Ovary (tissue), 9 donors: ENCODE data around the gene LDLRAD4. TPM values are rescaled to one million over a fixed set of nuclear protein-coding genes. Genes with fewer than 3 reads are reported as not detected.

Experiments
- DNase-seq, 5 donors: peaks; one replicate each; pipeline ENCODE4 v3.0.0-alpha.2; 2019 to 2020
- H3K27ac ChIP-seq, 2 donors: fragments of 200-600 bp; one replicate each; pipeline versions ENCODE4 v1.5.1 to v1.8.0; 2019 to 2022
- H3K27me3 ChIP-seq: fragments of 200-600 bp; one replicate; pipeline ENCODE4 v1.8.0; 2022
- H3K36me3 ChIP-seq: fragments of 200-600 bp; sonication (generic); one replicate; pipeline ENCODE4 v1.5.1; 2019
- H3K4me1 ChIP-seq: one replicate; pipeline ENCODE4 v1.8.1; 2013; ENCODE audit warnings: mild to moderate bottlenecking, moderate library complexity; ENCODE audit not compliant: insufficient read depth
- H3K4me3 ChIP-seq: fragments of 200-600 bp; sonication (generic); one replicate; pipeline ENCODE4 v1.5.1; 2017
- H3K9me3 ChIP-seq, 2 donors: fragments of 200-600 bp in 1 of 2; sonication (generic) in 1 of 2; one replicate each; pipeline versions ENCODE4 v1.5.1 to v1.8.1; 2013 to 2019; ENCODE audit warnings: mild to moderate bottlenecking in 1 of 2, moderate library complexity in 1 of 2
- EP300 ChIP-seq: sonication (generic); formaldehyde crosslinking; IDR thresholded peaks from one replicate; pipeline ENCODE4 v1.6.1; 2017; ENCODE audit warnings: antibody characterized with exemption
- POLR2A ChIP-seq: fragments of 450-650 bp; IDR thresholded peaks from one replicate; pipeline ENCODE4 v1.6.1; 2017; ENCODE audit warnings: antibody characterized with exemption, mild to moderate bottlenecking, moderate library complexity
- WGBS, 3 donors: extraction: QIAGEN DNeasy Blood & Tissue Kit in 1 of 3; methylation state at CpG; one replicate each; pipeline versions ENCODE4 v1.1.5 to v1.1.7; 2013 to 2017; 5-methylcytosine and 5-hydroxymethylcytosine counted together
- intact Hi-C, 4 donors: fragments of 100-400 bp; cut with DNase I; formaldehyde crosslinking; loops; one replicate each; pipeline versions ENCODE4 v1.11.0 to v1.15.1; 2022 to 2023
- polyA plus RNA-seq, 2 donors: library from polyadenylated mRNA; stranded (reverse); fragments of 200-250 nt in 1 of 2; fragments of 350-450 nt in 1 of 2; fragmentation: Illumina TruSeq in 1 of 2; extraction: RNeasy Lipid Tissue Mini Kit (QIAGEN cat#74804) in 1 of 2; gene quantifications; one replicate each; pipeline ENCODE4 v1.2.3, GENCODE V29; 2013 to 2014
- total RNA-seq, 7 donors: library from RNA; depleted of rRNA in 2 of 7; stranded (reverse); fragments of >200 nt in 2 of 7; fragmentation: NEBNext Ultra II Directional in 3 of 7; extraction: Animal tissue kit (Norgen Biotek cat#: 25700) in 3 of 7; gene quantifications; one replicate each; pipeline versions ENCODE4 v1.1.0 to v1.2.4, GENCODE V29; 2016 to 2023
- TF ChIP-seq, protein P1 (sequence below), 3 donors: fragments of 450-650 bp in 2 of 3; fragments of 200-600 bp in 1 of 3; IDR thresholded peaks; one replicate each; pipeline versions ENCODE4 v1.5.1 to v1.8.0; 2016 to 2022; ENCODE audit warnings: antibody characterized with exemption in 3 of 3, mild to moderate bottlenecking in 1 of 3
- donor health status: DM: no; HTN: no; CAD: no; lungs with moderate emphysema.
- donor health status: DM: no; HTN: no; CAD: no.
- donor health status: Bipolar disorder and iron deficiency.
- donor health status: DM: yes; HTN: yes; CAD: no.
- donor health status: DM: no; HTN: no; CAD: no.
- donor health status: DM: yes; HTN: yes; CAD: no.

LDLRAD4 gene
- total and polyA plus RNA-seq, 9 donors = 2.3 to 31.6 (median 8.3) TPM

DNA sequence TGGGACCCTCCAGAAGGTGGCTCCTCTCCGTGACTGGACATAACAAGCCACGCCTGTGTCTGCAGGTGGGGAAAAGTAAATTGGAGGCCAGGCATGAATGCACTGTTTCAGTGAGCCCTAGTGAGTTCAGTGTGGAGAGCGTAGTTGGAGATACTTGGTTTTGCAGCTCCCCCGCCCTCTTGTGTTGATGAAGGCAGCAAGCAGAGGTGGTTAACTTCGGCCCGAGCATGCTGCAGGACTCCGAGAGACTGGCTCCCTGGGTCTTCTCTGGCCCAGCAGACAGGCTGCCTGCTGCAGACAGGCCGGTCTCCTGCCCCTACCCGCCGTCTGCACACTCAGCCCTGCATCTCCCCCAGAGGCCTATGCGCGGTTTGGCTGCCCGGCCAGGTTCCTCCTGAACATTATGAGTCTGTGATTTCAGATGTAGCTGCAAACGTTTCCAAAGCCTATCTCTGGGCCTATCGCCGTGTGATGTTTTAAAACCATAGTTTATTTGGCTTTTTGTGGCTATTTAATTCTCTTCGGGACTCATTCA lies 102.4 kb downstream of the LDLRAD4 start:
- H3K4me3 ChIP-seq = no peak overlapping the region
- H3K27ac ChIP-seq = no peak overlapping the region
- no peaks in the 10 kb centered on the region for H3K27me3 ChIP-seq
- no peak for TF ChIP-seq EP300
- no peak for TF ChIP-seq POLR2A
- TF ChIP-seq, protein P1, sequence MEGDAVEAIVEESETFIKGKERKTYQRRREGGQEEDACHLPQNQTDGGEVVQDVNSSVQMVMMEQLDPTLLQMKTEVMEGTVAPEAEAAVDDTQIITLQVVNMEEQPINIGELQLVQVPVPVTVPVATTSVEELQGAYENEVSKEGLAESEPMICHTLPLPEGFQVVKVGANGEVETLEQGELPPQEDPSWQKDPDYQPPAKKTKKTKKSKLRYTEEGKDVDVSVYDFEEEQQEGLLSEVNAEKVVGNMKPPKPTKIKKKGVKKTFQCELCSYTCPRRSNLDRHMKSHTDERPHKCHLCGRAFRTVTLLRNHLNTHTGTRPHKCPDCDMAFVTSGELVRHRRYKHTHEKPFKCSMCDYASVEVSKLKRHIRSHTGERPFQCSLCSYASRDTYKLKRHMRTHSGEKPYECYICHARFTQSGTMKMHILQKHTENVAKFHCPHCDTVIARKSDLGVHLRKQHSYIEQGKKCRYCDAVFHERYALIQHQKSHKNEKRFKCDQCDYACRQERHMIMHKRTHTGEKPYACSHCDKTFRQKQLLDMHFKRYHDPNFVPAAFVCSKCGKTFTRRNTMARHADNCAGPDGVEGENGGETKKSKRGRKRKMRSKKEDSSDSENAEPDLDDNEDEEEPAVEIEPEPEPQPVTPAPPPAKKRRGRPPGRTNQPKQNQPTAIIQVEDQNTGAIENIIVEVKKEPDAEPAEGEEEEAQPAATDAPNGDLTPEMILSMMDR (IDR thresholded peaks at IDR 0.05) = no peak
- H3K4me1 ChIP-seq = no peaks in the 10 kb centered on the region
- no peak for DNase-seq
- WGBS, 3 donors = 89 to 91% (median 90%) methylated on average over 17 of the region's 17 CpGs
- peaks cover 0 to 1% of the 10 kb centered on the region in 2 donors for H3K9me3 ChIP-seq
- no peaks in the 10 kb centered on the region for H3K36me3 ChIP-seq
- intact Hi-C loops = no loop called here

- no peaks in the 10 kb centered on the region for H3K27me3 ChIP-seq
- H3K27ac ChIP-seq = no peak overlapping the region
- H3K4me1 ChIP-seq = no peaks in the 10 kb centered on the region
- no peaks in the 10 kb centered on the region for H3K9me3 ChIP-seq
- H3K36me3 ChIP-seq = no peaks in the 10 kb centered on the region
- 41 to 98% (median 47%) methylated on average over 1 of the region's 1 CpG for WGBS, 3 donors
- no peak for DNase-seq
- intact Hi-C loops = no loop called here
- no peak overlapping the region for H3K4me3 ChIP-seq
- TF ChIP-seq EP300 (no peak), POLR2A (no peak)
- TF ChIP-seq, protein P1 (IDR thresholded peaks at IDR 0.05) = no peak
These were observed 103.4 kb downstream of the LDLRAD4 start for GRCh38 chr18:13321923-13322322.

DNA sequence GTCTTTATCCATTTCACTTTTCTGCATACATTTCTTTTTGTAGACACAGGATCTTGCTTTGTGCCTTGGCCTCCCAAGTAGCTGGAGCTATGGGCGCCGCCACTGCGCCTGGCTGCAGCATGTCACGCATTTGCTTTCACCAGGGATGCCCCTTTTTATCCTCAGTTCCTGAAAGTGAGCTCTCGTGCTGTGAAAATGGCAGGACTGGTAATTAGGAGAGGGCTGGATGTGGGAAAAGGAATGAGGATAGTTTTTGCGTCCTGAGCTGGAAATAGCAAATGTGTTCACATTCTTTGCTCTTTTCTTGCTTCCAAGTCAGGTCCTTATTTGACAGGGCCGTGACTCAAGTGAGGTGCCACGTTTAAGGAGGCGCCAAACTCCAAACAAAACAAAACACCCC lies 104.6 kb downstream of the LDLRAD4 start:
- H3K27ac ChIP-seq = no peak overlapping the region

DNA sequence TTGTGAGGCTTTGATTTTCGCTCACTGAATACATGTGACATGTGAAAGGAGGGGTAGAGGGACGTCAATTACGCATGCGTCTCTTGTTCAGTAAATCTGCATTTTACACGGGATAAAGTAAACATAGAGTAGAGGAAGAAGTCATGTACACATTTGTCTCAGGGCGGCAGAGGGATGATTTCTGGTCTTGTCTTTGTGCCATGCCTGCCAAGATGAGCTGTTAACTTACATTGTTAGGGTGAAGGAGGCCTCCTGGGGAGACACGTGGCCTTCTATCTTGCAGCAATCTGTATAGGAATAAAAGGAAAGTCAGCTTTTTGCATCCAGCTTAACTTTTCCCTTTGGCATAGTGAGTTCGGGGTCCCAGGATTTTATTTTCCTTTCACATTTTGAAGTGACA lies 106.3 kb downstream of the LDLRAD4 start:
- intact Hi-C loops = no loop called here
- Histone ChIP-seq H3K27me3 (no peaks in the 10 kb centered on the region), H3K4me3 (no peak overlapping the region), H3K4me1 (no peaks in the 10 kb centered on the region), H3K27ac (no peak overlapping the region), H3K36me3 (no peaks in the 10 kb centered on the region), H3K9me3 (no peaks in the 10 kb centered on the region)
- no peak for DNase-seq
- 81 to 86% (median 86%) methylated on average over 8 of the region's 8 CpGs for WGBS, 3 donors
- no peak for TF ChIP-seq EP300
- TF ChIP-seq, protein P1 (IDR thresholded peaks at IDR 0.05) = no peak
- TF ChIP-seq POLR2A = no peak

More for the DNA sequence above, 104.6 kb downstream of the LDLRAD4 start:
- no peaks in the 10 kb centered on the region for H3K36me3 ChIP-seq
- intact Hi-C loops = no loop called here
- no peak for DNase-seq
- H3K4me3 ChIP-seq = no peak overlapping the region
- H3K27me3 ChIP-seq = no peaks in the 10 kb centered on the region
- no peaks in the 10 kb centered on the region for H3K9me3 ChIP-seq
- TF ChIP-seq, protein P1 (IDR thresholded peaks at IDR 0.05) = no peak
- no peak for TF ChIP-seq EP300
- TF ChIP-seq POLR2A = no peak
- WGBS, 3 donors = 83 to 86% (median 83%) methylated on average over 9 of the region's 9 CpGs
- no peaks in the 10 kb centered on the region for H3K4me1 ChIP-seq
